ENCODE measurements around the gene VPS39.

Gene VPS39

DNA sequence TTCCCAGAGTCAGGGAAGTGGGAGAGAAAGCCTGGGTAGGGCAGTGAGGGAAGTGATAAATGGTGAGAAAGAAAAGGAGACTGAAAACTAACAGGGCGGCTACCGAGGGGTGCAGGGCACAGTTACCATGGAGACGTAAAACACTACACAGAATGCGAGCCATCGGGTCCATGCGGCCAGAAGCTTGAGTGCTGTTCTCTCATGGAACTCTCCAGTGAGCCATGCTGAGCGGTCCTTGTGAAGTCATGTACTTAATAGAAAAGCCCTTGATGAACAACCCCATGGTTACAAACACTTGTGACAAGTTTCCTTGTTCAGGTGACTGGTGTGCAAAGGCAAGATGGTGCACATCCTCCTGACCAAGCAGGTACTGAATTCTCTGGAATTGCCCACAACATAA, 48.0 kb downstream of the VPS39 start:
- no peak for DNase-seq

DNA sequence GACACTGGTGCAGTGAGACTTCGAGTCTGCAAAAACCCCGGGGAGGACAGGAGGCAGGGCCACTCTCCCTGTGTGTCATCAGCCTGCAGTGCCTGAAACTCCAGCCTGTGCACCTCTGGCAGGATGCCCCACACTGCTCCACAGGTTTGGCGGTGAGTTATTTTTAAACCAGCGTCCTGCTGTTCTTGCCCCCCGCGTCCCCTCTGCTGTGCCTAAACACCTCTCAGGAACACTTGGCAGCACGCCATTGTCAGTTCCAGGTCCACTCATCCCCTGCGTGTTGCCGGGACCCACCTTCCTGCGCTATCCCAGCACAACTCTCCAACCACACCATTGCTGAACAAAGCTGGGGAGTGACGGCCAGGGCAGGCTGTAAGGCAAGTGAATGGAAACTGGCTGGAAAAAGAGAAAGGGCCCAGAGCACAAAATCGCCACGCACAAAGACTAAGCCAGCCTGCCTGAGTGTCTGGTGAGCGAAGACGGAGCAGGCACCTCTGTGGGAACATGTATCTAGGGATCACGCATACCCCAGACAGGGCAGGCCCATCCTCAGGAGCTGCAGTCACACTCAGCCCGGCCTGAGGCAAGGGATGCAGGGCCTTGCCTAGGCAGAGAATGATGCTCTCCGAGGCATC, 48.6 kb downstream of the VPS39 start:
- peak in 1 of 58 donors; percentile 20 for DNase-seq

DNA sequence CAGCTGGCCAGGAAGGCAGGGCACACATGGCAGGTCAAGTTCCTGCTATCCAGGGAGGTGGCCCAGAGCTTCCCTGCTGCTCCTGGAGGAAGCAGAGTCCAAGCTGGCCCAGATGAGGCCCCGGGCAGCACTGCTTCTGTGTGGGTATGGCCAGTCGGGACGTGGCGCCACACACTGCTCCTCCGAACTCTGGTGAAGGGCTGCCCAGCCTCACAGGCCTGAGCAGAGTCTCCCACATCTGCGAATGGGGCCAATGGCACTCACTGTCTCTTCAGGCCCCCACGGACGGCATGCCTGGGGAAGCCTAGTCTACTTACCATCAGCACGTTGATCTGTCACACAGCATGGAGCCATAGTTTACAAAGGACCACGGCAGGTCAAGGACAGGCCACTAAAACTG, 49.2 kb downstream of the VPS39 start:
- no peak for DNase-seq

DNA sequence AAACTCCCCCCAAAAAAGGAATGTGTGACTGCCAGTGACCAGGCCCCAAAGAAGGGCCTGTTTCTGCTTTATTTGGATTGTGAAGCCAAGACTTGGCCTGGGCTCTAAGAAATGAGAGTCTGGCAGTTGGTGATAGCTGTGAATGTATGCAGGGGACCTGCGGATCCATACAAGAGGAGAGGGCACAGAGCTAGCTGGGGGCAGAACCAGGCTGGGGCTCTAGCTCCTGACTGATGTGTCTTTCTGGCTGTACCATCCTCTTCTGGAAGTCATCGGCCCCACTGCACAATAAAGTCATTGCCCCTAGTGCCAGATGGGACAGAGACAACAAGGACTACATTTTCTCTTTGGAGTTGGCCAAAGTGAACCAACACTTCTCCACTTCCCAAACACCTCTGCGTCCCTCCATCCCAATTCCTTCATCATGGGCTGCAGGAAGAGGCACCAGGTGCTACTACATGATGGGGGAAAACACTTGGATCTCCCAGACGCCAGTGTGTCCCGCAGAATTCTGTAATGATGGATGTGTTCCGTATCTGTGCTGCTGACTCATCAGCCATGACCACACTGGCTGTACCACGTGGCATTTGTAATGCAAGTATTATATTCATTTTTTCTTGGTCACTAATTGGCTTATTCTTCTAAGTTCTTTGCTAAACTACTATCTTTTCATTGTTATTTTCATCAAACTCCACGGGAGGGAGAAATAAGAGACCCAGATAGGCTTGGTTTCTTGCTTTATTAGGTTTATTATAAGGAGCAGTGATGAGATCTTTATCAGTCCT, 49.9 kb downstream of the VPS39 start:
- DNase-seq = peak in 2 of 58 donors; percentile 28 to 48

DNA sequence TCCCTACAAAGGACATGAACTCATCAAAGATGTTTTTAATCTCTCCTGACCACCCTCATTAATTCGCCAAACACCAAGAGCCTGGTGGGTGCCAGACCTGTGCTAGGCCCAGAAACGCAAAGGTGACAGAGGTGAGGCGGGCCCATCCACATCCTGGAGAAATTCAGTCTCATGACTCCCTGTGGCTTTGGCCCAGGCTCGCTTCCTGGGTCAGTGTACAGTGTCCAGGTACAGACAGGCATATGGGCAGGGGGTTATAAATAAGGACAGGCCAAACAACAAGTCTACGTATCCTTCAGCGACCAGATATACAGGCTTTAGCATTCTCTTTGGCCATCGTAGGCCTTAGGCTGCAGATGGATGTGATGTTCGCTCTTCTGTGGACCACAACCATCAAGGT, 50.7 kb downstream of the VPS39 start:
- no peak for DNase-seq

DNA sequence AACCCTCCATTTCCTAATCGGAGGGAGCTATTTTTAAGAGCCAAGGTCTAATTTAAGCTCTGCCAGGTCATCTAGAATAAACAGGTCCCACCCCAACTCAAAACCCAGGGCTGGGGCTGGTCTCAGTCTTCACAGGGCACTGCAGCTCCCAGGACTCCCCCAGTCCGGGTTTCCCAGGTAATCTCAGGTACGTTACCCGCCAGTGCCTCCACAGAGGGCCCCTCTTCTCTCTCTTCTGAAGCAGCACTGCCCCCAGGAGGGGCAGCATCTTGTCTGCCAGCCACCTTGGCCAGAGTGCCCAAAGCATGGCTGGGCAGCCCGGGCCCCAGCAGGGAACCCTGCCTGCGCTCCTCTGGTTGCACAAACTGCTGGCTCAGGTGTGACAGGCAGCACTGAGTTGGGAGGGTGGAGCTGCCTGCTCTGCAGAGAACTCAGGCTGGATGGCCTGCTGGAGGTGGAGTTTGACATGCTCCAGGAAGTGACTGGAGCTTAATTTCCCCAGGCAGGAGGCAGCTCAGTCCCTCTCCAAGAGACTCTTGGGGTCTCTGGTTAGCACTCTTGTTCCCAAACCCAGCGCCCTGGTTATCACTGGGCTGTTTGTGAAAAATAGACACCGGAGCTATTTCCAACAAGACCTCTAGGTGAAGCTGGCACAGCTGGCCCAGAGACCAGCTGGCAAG, 51.7 kb downstream of the VPS39 start, which contains the start of gene PLA2G4F:
TSS of gene PLA2G4F (minus strand) at position 394 of the 680 bp plus-strand sequence. CDS start at position 307, 87 bp downstream.
- no peak for DNase-seq

DNA sequence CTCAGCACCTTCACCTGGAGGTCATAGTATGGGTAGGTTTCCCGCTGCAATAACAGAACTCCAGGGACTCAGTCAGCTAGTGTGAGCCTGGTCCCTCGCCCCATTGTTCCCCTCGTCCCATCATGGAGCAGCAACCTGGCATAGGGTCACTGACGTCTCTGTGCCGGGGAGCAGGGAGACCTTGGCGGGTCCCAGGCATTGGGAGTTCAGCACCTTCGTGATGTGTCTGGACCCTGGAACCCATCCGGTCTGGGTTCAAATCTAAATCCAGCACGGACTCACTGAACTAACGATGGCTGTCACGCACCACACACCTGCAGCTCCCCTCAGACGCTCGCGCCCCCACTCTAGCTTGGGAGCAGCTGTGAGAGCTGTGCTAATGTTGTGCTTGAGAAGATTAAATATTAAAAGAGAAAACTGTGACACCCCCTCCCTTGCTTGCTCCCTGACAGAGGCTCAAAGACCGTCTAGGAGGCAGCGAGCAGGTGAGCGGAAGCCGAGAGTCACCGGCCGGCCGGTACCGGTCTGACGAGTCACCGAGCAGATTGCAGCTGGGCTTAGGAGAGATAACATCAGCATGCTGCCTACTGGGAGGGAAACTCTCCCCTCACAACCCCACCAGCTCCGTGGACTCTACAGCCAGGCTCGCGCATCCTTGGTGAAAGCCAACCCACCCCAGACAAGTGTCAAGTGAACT, 52.4 kb downstream of the VPS39 start:
- no peak for DNase-seq

DNA sequence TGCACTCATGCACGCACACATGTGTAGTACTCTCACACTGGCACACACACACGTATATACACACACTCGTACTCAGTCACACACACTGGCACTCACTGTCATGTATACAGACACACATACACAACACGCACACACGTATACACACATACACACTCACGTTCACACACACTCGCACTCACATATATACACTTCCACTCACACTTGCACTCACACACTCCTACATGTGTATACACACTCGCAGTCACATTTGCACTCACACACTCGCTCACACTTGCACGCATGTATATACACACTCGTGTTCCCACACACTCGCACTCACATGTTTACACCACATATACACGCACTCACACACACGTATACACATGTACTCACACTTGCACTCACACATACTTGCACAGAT, 53.1 kb downstream of the VPS39 start:
- no peak for DNase-seq

DNA sequence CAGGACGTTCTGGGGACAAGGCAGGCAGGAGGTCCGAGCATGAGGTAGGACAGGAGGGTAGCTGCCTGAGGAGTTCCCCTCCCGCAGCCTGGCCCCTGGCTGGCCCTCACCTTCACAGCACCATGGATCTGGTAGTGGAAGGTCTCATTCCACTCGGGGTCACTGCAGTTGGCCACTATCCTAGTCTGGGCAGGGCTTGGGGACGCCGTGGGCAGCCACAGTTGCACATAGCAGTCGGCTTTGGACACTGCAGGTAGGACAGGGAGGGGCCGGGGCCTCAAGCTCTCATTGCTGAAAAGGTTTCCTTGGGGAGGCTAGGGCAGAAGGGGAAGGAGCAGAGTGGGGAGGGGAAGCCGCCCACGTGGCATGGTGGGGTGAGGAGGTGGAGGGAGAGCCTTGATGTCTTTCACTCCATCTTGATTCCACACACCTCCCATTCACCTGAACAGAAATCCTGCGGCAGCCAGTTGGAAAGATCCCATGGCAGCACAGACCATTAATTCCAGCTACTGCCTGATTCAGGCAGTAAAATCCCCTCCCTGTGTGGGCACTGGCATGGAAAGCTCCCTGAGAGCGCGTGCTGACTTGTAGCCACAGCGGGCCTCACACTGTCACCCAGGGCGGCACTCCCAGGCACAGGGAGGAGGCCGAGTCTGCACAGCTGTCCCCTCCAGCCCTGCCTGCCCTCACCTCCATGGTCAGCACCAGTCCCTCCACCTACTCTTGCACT, 53.7 kb downstream of the VPS39 start:
- DNase-seq = no peak

DNA sequence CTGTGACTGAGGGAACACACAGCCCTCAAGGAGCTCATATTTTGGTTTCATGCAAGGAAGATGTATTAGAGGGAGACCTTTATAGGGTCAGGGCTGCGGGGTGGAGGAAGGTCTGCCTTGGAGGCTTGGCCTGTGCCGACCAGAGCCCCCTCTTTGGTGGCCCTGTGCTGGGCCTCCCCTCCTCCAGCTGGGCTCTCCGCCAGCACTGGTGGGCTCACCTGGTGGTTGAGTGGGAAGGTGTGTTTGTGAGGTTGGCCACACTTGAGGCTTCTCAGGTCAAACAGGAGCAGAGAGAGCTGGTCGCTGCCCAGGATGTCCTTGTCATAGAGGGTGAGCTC, 54.3 kb downstream of the VPS39 start:
- DNase-seq = no peak

DNA sequence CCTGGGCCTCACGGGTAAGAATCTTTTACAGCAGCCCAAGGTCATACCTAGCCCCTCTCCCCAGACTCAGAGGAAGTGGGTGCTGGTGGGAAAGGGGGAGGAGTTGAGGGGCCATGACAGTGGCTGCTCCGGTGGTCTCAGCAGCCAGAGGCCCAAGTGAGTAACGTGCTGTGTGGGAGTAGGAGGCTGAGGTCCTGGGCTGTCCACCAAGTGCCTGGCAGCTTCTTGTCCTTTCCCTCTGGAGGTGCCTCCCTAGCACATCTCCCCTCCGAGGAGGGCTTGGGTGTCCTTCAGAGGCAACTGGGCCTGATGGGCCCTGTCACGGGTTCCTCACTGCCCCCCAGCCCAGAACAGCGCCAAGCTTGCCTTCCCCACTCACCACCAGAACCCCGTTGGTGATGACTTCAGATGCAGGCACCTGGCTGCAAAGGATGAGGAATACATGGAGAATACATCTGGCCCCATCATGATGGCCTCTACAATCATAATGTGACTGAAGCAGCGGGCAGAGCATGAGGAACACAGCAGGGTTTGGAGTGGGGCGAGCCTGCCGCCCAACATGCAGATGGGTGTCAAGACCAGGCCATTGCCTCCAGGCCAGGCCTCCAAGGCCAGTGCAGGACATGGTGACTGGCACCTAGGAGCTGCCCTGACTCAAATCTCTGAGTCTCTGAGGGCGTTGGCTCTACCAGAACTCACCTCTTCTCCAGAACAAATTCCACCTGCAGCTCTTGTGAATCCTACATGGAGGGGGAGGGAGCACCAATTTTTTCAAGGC, 55.0 kb downstream of the VPS39 start:
- no peak for DNase-seq

DNA sequence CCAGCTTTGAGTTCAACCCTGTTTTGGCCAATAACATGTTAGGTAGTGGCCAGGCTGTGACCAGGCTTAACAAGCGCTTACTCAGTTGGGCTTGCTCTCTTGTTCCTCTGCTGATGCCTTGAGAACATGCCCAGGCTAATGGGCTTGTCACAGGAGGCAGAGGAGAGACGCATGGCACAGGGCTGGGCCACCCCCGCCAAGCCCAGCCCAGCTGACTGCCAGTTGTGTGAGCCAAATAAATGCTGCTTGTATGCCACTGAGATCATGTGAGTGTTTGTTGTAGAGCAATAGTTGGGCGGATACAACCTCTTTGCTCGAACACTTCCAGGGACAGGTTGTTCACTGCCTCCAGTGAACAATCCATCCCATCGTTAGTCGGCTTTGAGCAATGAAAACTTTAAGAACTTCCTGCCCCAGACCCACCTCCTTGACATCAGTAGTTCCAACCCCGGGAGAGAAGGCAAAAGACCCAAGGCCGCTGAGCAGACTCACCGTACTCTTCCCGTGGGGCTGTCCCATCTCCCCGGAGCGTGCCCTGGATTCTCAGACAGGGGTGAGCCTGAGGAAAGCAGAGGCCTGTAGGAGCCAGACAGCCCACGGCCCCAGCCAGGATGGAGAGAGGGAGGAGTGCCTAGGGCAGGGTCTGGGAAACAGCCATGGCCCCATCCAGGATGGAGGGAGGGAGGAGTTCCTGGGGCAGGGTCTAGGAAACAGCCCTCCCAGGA, 55.7 kb downstream of the VPS39 start:
- peak in 19 of 58 donors; percentile 7 to 61 (median 21) for DNase-seq

DNA sequence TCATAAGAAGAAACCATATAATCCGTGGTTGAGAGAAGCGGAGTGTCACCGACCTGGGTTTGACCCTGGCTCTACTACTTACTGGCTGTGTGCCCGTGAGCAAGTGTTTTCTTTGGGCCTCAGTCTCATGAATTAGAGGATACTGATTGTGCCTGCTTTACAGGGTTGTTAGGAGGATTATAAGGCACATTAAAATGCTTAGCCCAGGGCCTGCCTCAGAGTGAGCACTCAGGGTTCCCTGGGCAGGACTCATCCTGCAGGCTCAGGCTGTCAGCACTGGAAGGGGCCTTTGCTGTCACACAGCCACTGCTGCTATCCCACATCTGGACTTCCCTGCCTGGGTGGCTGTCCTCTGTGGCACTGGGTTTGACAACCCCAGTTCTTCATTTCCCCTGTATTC, 56.4 kb downstream of the VPS39 start:
- no peak for DNase-seq

DNA sequence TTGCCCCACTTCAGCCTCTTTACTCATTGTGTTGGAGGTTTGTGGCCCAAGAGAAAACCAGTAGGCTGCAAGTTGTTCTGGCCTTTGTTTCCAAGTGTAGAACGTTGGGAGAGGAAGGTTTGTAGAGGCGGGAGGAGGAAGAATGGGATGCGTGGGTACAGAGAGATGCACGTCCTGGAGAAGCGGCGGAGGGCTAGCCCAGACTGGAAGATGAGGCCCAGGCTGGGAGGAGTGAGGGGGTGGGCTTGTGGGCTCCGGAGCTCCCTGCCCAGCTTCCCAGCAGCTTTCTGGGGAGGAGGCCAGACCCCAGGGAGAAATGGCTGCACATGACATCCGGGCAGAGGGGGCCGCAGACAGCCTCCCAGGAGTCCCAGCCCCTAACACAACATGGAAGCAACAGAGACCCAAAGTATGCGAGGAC, 57.0 kb downstream of the VPS39 start:
- DNase-seq = no peak

DNA sequence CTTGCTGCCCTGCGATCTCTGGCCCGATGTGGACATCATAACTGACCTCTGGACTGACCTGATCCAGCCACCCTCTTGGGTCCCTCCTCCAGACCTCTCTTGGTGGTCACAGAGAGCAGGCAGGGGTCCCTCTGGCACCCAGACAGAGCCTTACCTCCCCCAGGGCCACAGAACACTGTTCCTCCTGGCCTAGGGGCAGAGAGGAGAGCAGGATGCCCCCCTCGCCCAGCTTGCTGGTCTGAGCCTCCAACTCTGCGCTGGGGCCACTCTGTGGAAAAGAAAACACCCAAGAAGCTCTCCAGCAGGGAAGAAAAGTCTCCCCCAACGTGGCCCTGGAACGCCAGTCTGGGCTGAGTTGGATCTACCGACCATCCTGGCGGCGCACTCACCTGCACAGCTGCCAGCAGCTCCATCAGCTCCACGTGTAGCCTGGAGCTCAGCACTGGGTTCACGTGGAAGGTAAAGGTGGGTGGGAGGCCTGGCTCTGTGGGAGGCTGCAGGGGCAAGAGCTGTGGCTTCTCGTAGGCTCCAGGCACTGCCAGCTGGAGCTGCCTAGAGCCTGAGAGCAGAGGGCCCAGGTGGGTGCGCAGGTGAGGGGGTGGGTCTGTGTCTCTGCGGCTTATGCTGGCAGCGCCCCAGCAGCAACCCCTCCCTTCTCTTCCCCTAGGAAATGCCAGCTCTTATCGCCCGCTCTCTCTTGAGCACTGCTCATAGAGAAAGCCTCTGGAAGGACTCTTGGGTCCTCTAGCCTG, 57.7 kb downstream of the VPS39 start:
- peak in 1 of 58 donors; percentile 27 for DNase-seq

DNA sequence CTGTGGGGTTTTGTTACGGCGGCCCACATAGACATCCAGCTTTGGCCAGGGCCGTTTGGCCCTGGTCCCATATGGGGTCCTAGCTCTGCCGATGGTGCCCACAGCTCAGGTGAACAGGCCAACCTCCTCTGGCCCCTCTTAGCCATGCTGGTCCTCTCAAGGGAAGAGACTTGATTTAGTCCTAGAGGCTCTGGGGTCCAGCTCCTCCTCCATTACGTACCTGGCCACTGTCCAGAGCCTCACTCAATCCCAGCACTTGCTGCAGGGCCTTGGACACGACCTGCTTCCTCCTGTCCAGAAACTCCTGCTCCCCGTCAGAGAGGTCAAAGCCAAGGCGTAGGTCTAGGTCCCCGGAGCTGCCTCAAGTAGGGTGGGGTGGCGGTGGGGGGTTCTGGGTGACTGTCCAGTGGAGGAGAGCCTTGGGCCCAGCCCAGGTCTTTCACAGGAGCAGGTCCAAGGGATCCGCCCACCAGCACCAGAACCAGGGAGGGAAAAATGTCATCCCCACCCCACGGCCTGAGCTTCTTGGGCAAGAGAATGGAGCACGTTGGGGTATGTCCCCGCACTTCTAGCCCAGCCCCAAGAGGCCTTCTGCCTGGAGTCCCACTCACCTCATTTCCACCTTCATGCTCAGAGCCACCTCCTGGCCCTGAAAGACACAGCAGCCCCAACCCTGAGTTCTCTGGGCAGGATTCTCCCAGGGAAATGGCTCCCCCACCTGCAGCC, 58.4 kb downstream of the VPS39 start:
- DNase-seq = no peak

DNA sequence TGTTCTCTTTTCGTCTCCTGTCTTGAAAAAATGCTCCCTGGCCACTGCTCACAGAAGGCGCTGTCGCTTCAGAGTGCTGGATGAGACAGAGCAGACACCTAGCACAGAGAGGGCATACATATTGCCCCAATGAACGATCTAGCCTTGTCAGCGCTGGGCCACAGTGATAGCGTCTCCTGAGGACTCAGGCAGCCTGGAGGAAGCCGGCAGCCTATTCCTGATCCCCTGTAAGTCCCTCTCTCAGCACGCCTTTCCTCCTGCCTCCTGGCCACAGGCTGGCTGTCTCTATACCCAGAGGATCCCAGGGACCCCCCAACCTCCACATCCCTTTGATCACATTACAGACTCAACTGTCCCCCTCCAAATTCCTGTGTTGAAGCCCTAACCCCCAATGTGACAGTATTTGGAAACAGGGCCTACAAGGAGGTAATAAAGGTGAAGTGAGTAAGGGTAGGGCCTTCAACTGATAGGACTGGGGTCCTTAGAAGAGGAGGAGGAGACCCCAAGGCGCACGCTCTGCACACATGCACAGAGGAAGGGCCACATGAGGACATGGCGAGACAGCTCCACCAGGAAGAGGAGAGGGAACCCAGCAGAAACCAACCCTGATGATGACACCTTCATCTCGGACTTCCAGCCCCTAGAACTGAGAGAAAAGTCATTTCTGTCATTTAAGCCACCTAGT, 59.2 kb downstream of the VPS39 start:
- no peak for DNase-seq

DNA sequence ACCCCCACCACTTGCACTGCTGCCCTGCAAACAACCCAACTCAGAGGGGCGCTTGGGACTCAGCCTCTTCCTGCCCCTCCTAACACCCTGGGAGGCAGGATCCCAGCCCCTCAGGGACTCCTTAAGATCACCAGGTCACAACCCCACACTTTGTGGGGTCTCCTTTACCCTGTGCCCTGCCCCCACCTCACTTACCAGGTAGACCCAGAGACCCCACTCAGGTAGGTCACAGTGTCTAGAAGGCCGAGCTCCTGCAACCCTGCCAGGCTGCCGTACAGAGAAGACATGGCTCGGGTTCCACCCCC, 60.7 kb downstream of the VPS39 start:
- DNase-seq = no peak

Data from anterior cingulate cortex (tissue), 58 donors.